Measurements from ENCODE around the gene CLK1. TPM values are rescaled to one million over a fixed set of nuclear protein-coding genes. Genes with fewer than 3 reads are reported as not detected.
"Not testable (repeated sequence)": the region's sequence is repeated elsewhere in the genome, so short reads cannot be mapped to it uniquely, and the experiment has no call there.

CLK1 gene
- total RNA-seq, 1 experiment from 2014 or later: 90.7 TPM

GRCh38 chr2:200852605-200853004 lies 11.9 kb downstream of the CLK1 start:
- DNase-seq (ENCODE audit: extremely low read depth, low read depth): no peak

DNA sequence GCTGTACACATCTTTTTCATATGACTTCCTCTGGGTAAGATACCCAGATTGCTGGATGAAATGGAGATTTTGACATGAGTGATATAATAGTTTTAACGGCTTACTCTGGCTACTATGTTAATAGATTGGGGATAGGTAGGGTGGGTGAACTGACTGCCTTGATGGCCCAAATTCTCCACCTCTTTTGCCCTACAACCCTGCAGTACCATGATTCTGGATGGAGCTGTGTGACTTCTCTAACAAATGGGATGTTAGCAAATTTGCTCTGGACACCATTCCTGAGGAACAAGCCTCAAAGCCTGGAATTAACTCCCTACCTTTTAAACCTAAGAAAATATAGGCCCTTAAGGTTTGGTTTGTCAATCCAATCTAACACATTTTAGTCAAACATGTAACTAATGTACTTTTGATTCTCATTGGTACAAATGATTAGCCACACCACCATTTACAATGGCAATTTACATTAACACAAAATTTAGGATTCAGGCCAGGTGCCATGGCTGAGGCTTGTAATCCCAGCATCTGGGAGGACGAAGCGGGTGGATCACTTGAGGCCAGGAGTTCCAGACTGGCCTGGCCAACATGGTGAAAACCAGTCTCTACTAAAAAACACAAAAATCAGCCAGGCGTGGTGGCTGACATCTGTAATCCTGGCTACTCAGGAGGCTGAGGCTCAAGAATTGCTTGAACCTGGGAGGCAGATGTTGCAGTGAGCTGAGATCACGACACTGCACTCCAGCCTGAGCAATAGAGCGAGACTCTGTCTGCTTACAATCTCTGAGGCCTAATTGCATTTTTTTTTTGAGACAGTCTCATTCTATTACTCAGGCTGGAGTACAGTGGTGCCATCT lies 12.8 kb downstream of the CLK1 start:
- DNase-seq (ENCODE audit: extremely low read depth, low read depth): no peak

- DNase-seq (ENCODE audit: extremely low read depth, low read depth): no peak
Measured at GRCh38 chr2:200850512-200851256, 13.8 kb downstream of the CLK1 start.

DNA sequence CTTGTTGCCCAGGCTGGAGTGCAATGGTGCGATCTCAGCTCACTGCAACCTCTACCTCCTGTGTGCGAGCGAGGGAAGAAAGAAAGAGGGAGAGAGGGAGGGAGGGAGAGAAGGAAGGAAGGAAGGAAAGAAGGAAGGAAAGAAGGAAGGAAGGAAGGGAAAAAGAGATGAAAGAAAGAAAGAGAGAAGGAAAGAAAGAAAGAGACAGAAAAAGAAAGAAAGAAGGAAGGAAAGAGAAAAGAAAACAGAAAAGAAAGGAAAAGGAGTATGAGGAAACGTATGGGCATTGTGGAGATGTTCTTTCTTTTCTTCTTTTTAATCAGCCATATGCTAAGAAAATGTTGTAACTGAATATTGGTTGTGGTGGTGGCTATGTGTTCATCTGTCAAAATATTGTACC lies 16.5 kb downstream of the CLK1 start:
- no peak for DNase-seq (ENCODE audit: extremely low read depth, low read depth)

GRCh38 chr2:200847269-200847668 lies 17.2 kb downstream of the CLK1 start:
- no peak for DNase-seq (ENCODE audit: extremely low read depth, low read depth)

DNA sequence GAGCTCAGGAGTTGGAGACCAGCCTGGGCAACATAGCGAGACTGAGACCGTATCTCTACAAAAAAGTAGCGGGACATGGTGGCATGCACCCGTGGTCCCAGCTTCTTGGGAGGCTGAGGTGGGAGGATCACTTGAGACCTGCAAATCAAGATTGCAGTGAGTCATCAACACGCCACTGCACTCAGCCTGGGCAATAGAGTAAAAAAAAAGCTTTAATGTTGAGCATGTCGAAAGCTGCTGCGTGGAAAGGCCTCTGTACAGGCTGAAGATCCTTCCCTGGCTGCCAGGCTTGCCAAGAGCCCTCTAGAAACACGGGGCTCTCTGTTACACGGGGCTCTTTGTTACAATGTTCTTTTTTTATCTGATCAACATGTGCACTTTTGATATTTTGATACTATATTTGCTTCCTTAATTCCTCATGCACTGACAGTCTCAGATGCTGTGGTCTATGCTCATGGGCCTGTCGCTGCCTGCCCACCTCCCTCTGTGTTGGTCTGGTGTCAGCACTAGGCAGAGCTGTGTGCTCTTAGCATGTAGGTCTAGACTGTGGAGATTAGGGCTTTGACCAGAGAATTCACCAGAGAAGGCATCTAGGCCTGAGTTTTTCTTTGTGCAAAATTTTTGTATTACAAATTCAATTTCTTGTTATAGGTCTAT lies 18.7 kb downstream of the CLK1 start:
- DNase-seq (ENCODE audit: extremely low read depth, low read depth): no peak

GRCh38 chr2:200845194-200845593 lies 19.3 kb downstream of the CLK1 start:
- no peak for DNase-seq (ENCODE audit: extremely low read depth, low read depth)

DNA sequence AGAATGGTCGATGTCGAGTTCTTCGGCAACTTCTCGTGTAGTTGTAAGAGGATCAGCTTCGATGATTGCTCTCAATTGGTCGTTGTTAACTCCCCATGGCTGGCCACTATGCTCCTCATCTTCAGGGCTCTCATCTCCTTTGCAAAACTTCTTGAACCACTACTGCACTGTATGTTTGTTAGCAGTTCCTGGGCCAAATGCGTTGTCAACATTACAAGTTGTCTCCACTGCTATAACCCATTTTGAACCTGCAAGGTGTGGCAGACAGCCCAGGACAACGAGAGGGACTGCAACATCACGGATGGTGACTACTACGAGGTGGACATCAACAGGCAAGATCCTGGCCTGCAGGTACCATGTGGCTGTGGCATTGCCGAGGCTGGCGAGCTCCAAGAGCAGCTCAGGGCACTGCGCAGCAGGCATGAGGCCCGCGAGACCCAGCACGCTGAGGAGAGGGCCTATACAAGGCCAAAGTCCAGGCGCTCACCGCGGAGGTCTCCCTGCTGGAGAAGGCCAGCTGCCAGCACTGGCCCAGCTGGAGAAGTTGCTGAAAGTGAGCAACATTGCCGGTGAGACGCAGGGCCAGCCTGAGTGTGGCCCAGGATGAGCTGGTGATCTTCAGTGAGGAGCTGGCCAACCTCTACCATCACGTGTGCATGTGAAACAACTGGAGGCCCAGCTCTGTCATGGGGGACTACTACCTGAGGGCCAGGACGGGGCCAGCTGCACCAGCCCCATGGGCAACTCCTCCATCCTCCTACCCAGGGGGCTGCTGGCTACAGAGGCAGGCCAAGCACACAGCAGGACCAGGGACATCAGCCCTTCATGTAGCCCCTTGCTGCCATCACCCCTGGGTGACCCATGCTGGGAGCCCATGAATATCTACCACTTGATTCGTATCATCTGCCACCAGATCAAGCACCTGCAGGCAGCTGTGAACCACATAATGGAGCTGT lies 20.2 kb downstream of the CLK1 start:
- DNase-seq (ENCODE audit: extremely low read depth, low read depth): no peak

DNA sequence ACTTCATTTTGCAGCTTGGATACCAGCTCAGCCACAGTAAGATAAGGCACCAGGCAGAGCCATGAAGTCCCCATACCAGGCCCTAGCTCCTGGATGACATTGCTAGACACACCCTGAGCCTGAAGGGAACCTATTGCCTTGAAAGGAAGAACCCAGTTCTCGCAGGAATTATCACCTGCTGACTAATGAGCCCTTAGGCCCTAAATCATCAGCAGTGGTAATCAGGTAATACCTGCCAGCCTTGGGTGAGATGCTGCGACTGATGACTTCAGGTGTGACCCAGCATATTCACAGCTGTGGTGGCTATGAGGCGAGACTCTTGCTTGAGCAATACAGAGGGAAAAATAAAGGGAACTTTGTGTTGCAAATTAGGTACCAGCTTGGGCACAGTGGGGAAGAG lies 24.9 kb downstream of the CLK1 start:
- no peak for DNase-seq (ENCODE audit: extremely low read depth, low read depth)

GRCh38 chr2:200834701-200835100 lies 29.8 kb downstream of the CLK1 start:
- no peak for DNase-seq (ENCODE audit: extremely low read depth, low read depth)

DNA sequence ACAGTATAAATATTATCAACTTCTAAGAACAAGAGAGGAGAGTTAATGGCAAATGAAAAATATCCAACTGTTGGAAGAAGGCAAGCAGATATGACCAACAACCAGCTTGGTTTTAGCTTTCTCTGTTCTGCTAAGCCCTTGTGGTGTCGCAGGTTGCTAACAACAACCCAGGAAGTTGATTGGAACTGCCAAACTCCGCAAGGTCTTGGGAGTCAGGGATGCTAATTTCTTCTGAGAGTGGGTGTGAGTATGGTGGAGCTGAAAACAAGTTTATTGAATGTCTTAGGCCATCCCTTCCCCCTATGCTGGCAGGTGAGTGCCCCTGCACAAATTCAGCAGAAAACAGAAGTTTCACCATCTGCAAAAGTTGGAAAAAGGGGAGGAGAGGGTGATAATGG lies 35.2 kb downstream of the CLK1 start:
- DNase-seq (ENCODE audit: extremely low read depth, low read depth): no peak

- DNase-seq (ENCODE audit: extremely low read depth, low read depth): no peak
Measured at GRCh38 chr2:200828572-200829257, 35.7 kb downstream of the CLK1 start.

DNA sequence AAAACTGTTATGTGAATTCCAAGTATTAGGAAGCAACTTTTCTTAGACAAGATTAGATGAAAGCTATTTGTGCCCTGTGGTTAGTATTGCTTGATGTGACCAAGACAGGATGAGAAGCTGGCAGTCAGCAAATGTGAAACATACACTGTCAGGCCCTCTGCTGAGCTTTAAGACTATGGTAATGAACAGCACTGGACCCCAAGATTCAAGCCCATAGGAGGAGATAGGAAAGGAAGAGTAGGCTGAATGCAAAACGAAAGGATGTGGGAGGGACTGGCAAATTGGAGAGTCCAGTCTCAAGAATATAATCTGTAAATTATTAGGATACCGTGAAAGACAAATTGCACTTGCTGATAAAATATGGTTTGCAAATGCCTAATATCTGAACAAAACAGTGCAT lies 36.4 kb downstream of the CLK1 start:
- DNase-seq (ENCODE audit: extremely low read depth, low read depth): no peak

GRCh38 chr2:200821686-200822245 lies 42.7 kb downstream of the CLK1 start:
- DNase-seq (ENCODE audit: extremely low read depth, low read depth): no peak

- no peak for DNase-seq (ENCODE audit: extremely low read depth, low read depth)
Measured at GRCh38 chr2:200820573-200821234, 43.8 kb downstream of the CLK1 start.

- not testable (repeated sequence) for DNase-seq (ENCODE audit: extremely low read depth, low read depth)
Measured at GRCh38 chr2:200818732-200819131, 45.7 kb downstream of the CLK1 start.

GRCh38 chr2:200814917-200815316 lies 49.5 kb downstream of the CLK1 start:
- DNase-seq (ENCODE audit: extremely low read depth, low read depth): no peak

GRCh38 chr2:200814276-200814815 lies 50.1 kb downstream of the CLK1 start:
- no peak for DNase-seq (ENCODE audit: extremely low read depth, low read depth)
